ENCODE data around the gene PFKL. TPM values are rescaled to one million over a fixed set of nuclear protein-coding genes. Genes with fewer than 3 reads are reported as not detected.
A peak's percentile ranks its signal among the peaks of the same experiment; 100 is the strongest.

PFKL gene
- total RNA-seq, 3 donors from 2014 or later (not counting 1 experiment from before 2014, with no cell fraction given): 89.7 to 91.3 (median 89.9) TPM

GRCh38 chr21:44303490-44303981 lies 3.7 kb downstream of the PFKL start:
- Histone ChIP-seq H3K4me1 (ENCODE audit: control insufficient read depth, insufficient read depth, low read length) (peaks cover 31% of the 10 kb centered on the region), H3K27ac (ENCODE audit: low read length) (no peak overlapping the region), H3K4me3 (ENCODE audit: low read length) (no peak overlapping the region), H3K27me3 (ENCODE audit: control insufficient read depth, insufficient read depth, low read length) (no peaks in the 10 kb centered on the region), H3K9me3 (ENCODE audit: control insufficient read depth, insufficient read depth, low read length) (no peaks in the 10 kb centered on the region), H3K36me3 (ENCODE audit: control insufficient read depth, insufficient read depth, low read length) (peaks cover 3% of the 10 kb centered on the region)
- Mint-ChIP-seq H3K4me3 (peak overlapping the region; percentile 17), H3K27me3 (ENCODE audit: low read depth in 2 of 2) (no peaks in the 10 kb centered on the region), H3K27ac (no peak overlapping the region), H3K9me3 (no peaks in the 10 kb centered on the region), H3K36me3 (no peaks in the 10 kb centered on the region), H3K4me1 (peaks cover 6 to 47% of the 10 kb centered on the region in 2 donors)
- WGBS (ENCODE audit: insufficient coverage): 76% methylated on average over 12 of the region's 12 CpGs
- peak in 1 of 2 donors; percentile 32 for DNase-seq
- ATAC-seq: no peak
- TF ChIP-seq CTCF (IDR thresholded peaks at IDR 0.05): no peak
- intact Hi-C loops (cut with micrococcal nuclease): no loop called here

GRCh38 chr21:44304011-44304616 lies 4.3 kb downstream of the PFKL start:
- no peak for TF ChIP-seq CTCF (IDR thresholded peaks at IDR 0.05)
- 93% methylated on average over 16 of the region's 16 CpGs for WGBS (ENCODE audit: insufficient coverage)
- peaks cover 4 to 50% of the 10 kb centered on the region in 2 donors for H3K4me1 Mint-ChIP-seq
- Histone ChIP-seq H3K9me3 (ENCODE audit: control insufficient read depth, insufficient read depth, low read length) (no peaks in the 10 kb centered on the region), H3K27ac (ENCODE audit: low read length) (no peak overlapping the region), H3K27me3 (ENCODE audit: control insufficient read depth, insufficient read depth, low read length) (no peaks in the 10 kb centered on the region), H3K4me3 (ENCODE audit: low read length) (no peak overlapping the region), H3K4me1 (ENCODE audit: control insufficient read depth, insufficient read depth, low read length) (peaks cover 29% of the 10 kb centered on the region), H3K36me3 (ENCODE audit: control insufficient read depth, insufficient read depth, low read length) (peaks cover 3% of the 10 kb centered on the region)
- intact Hi-C loops (cut with micrococcal nuclease): no loop called here
- ATAC-seq: no peak
- DNase-seq: no peak
- no peak overlapping the region for H3K4me3 Mint-ChIP-seq
- H3K36me3 Mint-ChIP-seq: no peaks in the 10 kb centered on the region
- no peak overlapping the region for H3K27ac Mint-ChIP-seq
- H3K27me3 Mint-ChIP-seq (ENCODE audit: low read depth in 2 of 2): no peaks in the 10 kb centered on the region
- no peaks in the 10 kb centered on the region for H3K9me3 Mint-ChIP-seq

GRCh38 chr21:44304877-44305293 lies 5.0 kb downstream of the PFKL start:
- no peak overlapping the region for H3K27ac ChIP-seq (ENCODE audit: low read length)
- H3K27me3 Mint-ChIP-seq (ENCODE audit: low read depth in 2 of 2): no peaks in the 10 kb centered on the region

More at GRCh38 chr21:44304877-44305293, 5.0 kb downstream of the PFKL start:
- DNase-seq (peak in 1 of 2 donors; percentile 72), ATAC-seq (peak in 2 of 3 donors; percentile 37 to 57)
- no peaks in the 10 kb centered on the region for H3K9me3 Mint-ChIP-seq
- H3K36me3 ChIP-seq (ENCODE audit: control insufficient read depth, insufficient read depth, low read length): peaks cover 3% of the 10 kb centered on the region
- H3K4me1 Mint-ChIP-seq: peaks cover 4 to 46% of the 10 kb centered on the region in 2 donors
- H3K27me3 ChIP-seq (ENCODE audit: control insufficient read depth, insufficient read depth, low read length): no peaks in the 10 kb centered on the region
- no peaks in the 10 kb centered on the region for H3K9me3 ChIP-seq (ENCODE audit: control insufficient read depth, insufficient read depth, low read length)
- TF ChIP-seq CTCF (IDR thresholded peaks at IDR 0.05): peak; percentile 14
- peaks cover 25% of the 10 kb centered on the region for H3K4me1 ChIP-seq (ENCODE audit: control insufficient read depth, insufficient read depth, low read length)
- H3K36me3 Mint-ChIP-seq: no peaks in the 10 kb centered on the region
- H3K4me3 ChIP-seq (ENCODE audit: low read length): no peak overlapping the region
- peak overlapping the region in 1 of 2 donors; percentile 45 for H3K27ac Mint-ChIP-seq
- intact Hi-C loops (cut with micrococcal nuclease): no loop called here
- peak overlapping the region; percentile 50 for H3K4me3 Mint-ChIP-seq
- 81% methylated on average over 8 of the region's 8 CpGs for WGBS (ENCODE audit: insufficient coverage)
